ENCODE data around the gene NPFFR1. TPM values are rescaled to one million over a fixed set of nuclear protein-coding genes. Genes with fewer than 3 reads are reported as not detected.

Gene NPFFR1
- total RNA-seq, 4 donors from 2014 or later, result 0.22 to 0.42 TPM; not detected in 2

GRCh38 chr10:70274643-70275042, 9.2 kb downstream of the NPFFR1 start:
- DNase-seq (ENCODE audit: low spot score in 2 of 2), result no peak
- TF ChIP-seq POLR2A (IDR thresholded peaks at IDR 0.05), result no peak
- TF ChIP-seq CTCF (IDR thresholded peaks at IDR 0.05), result no peak
- no peak overlapping the region for H3K4me3 ChIP-seq (ENCODE audit: low read depth, poor library complexity, severe bottlenecking)
- 44 to 47% methylated on average over 2 of the region's 2 CpGs for WGBS, 2 donors
- intact Hi-C loops (cut with DNase I; ENCODE audit: low total_unique reads), result no loop called here

- WGBS, 2 donors, result 19 to 24% methylated on average over 4 of the region's 4 CpGs
- DNase-seq (ENCODE audit: low spot score in 2 of 2), result no peak
- H3K4me3 ChIP-seq (ENCODE audit: low read depth, poor library complexity, severe bottlenecking), result no peak overlapping the region
- intact Hi-C loops (cut with DNase I; ENCODE audit: low total_unique reads), result no loop called here
- TF ChIP-seq POLR2A (IDR thresholded peaks at IDR 0.05) (no peak), CTCF (IDR thresholded peaks at IDR 0.05) (no peak)
Observed at GRCh38 chr10:70272925-70273316, 10.9 kb downstream of the NPFFR1 start.

- no peak overlapping the region for H3K4me3 ChIP-seq (ENCODE audit: low read depth, poor library complexity, severe bottlenecking)
- intact Hi-C loops (cut with DNase I; ENCODE audit: low total_unique reads), result no loop called here
- no peak for TF ChIP-seq POLR2A (IDR thresholded peaks at IDR 0.05)
- no peak for TF ChIP-seq CTCF (IDR thresholded peaks at IDR 0.05)
- DNase-seq (ENCODE audit: low spot score in 2 of 2), result peak in 1 of 2 donors; percentile 54
- WGBS, 2 donors, result 77 to 78% methylated on average over 17 of the region's 17 CpGs
Observed at GRCh38 chr10:70271996-70272924, 11.5 kb downstream of the NPFFR1 start.

GRCh38 chr10:70270952-70271351, 12.9 kb downstream of the NPFFR1 start:
- WGBS, 2 donors, result 70 to 74% methylated on average over 2 of the region's 2 CpGs
- DNase-seq (ENCODE audit: low spot score in 2 of 2), result no peak
- no peak for TF ChIP-seq CTCF (IDR thresholded peaks at IDR 0.05)
- TF ChIP-seq POLR2A (IDR thresholded peaks at IDR 0.05), result no peak
- no peak overlapping the region for H3K4me3 ChIP-seq (ENCODE audit: low read depth, poor library complexity, severe bottlenecking)
- intact Hi-C loops (cut with DNase I; ENCODE audit: low total_unique reads), result no loop called here

GRCh38 chr10:70269741-70270140, 14.1 kb downstream of the NPFFR1 start:
- no peak for DNase-seq (ENCODE audit: low spot score in 2 of 2)
- no peak overlapping the region for H3K4me3 ChIP-seq (ENCODE audit: low read depth, poor library complexity, severe bottlenecking)
- intact Hi-C loops (cut with DNase I; ENCODE audit: low total_unique reads), result no loop called here
- TF ChIP-seq POLR2A (IDR thresholded peaks at IDR 0.05) (no peak), CTCF (IDR thresholded peaks at IDR 0.05) (no peak)
- WGBS, 2 donors, result 95 to 99% methylated on average over 3 of the region's 3 CpGs

Measured in lower leg skin (tissue), 4 donors.